Fibroblast of villous mesenchyme (primary cell): ENCODE results near the gene RBM22. TPM values are rescaled to one million over a fixed set of nuclear protein-coding genes. Genes with fewer than 3 reads are reported as not detected.

ENCODE experiments used
- DNase-seq: peaks from one replicate; pipeline ENCODE4 v3.0.0-alpha.2; 2010; ENCODE audit warnings: low read depth
- H3K4me3 ChIP-seq: 2 replicates; pipeline ENCODE4 v1.5.1; 2011; ENCODE audit warnings: low read depth, mild to moderate bottlenecking, low read length
- CTCF ChIP-seq: IDR thresholded peaks from 2 replicates; pipeline ENCODE4 v1.5.1; 2012; ENCODE audit warnings: low read depth, mild to moderate bottlenecking, low read length; ENCODE audit not compliant: insufficient read depth
- total RNA-seq: library from RNA; depleted of rRNA; stranded (reverse); fragments of >200 nt; gene quantifications from 2 replicates; pipeline ENCODE4 v1.2.3, GENCODE V29; 2012

RBM22 gene
- total RNA-seq, 1 donor, result 29.8 TPM

GRCh38 chr5:150647275-150648251 lies 53.3 kb downstream of the RBM22 start:
- no peak for DNase-seq
- TF ChIP-seq CTCF, result no peak
- no peak overlapping the region for H3K4me3 ChIP-seq

GRCh38 chr5:150645070-150645700 lies 55.7 kb downstream of the RBM22 start:
- peak overlapping the region; percentile 19 for H3K4me3 ChIP-seq
- TF ChIP-seq CTCF, result no peak
- peak; percentile 96 for DNase-seq

GRCh38 chr5:150644514-150644913 lies 56.3 kb downstream of the RBM22 start:
- H3K4me3 ChIP-seq, result peak overlapping the region; percentile 19
- no peak for TF ChIP-seq CTCF
- DNase-seq, result no peak

- H3K4me3 ChIP-seq, result no peak overlapping the region
- DNase-seq, result no peak
- no peak for TF ChIP-seq CTCF
Measured at GRCh38 chr5:150644058-150644457, 56.8 kb downstream of the RBM22 start.

- DNase-seq, result no peak
- peak overlapping the region; percentile 77 for H3K4me3 ChIP-seq
- no peak for TF ChIP-seq CTCF
Measured at GRCh38 chr5:150642991-150643710, 57.7 kb downstream of the RBM22 start.

GRCh38 chr5:150642567-150642927 lies 58.3 kb downstream of the RBM22 start:
- peak; percentile 89 for DNase-seq
- peak overlapping the region; percentile 77 for H3K4me3 ChIP-seq
- no peak for TF ChIP-seq CTCF
